ELF-1 (cell line): ENCODE measurements around the gene GNAZ.

Experiments used
- DNase-seq: peaks from one replicate; pipeline ENCODE4 v3.0.0-alpha.2; 2016; ENCODE audit warnings: low read depth, low spot score

Gene GNAZ

DNA sequence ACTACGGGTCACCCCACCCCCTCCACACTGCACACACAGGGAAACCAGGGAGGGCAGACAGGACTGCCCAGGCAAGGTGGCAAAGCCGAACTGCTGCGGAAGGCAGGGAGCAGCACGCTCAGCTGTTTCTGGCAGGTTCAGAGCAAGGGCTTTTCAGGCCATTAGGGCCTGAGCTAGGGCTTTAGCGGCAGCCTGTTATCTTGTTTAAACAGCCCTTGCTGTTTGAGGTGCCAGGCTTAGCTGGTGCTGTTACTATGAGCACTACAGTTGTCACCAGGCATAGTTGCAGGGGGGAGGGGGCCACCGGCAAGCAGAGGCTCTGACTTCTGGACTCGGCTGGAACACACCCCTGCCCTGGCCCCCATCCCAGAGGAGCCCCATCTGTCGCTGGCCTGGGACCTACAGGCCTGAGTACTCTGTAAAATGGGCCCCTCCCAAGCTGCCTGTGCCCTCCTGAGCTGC is 36.6 kb downstream of the GNAZ start:
- no peak for DNase-seq

DNA sequence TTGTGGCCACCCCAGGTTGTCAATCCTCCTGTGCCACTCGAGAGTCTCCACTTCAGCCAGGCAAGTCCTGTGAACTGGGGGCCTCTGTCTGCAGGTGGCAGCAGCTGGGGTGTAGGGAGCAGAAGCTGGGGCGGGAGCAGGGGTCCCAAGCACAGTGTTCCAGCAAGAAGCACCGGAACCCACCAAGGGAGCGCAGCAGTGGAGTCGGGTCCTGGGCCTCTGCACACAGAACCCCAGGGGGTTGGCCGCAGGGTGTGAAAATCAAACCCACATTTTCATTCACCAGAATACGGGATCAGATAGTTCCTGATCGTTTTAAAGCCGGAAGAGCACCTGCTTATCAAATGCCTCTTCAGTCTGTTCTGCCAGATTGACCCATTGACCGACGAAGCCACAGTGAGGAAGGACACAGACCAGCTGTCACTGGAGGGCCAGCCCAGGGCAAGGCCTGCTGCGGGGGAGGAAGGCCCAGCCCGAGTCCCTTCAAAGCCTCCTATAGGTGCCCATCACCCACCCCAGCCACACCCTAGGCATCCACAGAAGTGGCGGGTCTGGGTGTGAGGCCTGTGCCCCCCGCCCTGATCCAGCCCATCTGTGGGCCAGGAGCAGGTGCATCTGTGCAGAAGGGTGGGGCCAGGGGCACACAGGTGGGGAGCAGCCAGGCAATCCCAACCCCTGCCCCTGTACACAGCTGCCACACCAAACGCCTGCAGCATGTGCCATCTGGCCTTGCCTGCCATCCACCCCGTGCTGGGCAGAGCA is 37.3 kb downstream of the GNAZ start:
- no peak for DNase-seq

DNA sequence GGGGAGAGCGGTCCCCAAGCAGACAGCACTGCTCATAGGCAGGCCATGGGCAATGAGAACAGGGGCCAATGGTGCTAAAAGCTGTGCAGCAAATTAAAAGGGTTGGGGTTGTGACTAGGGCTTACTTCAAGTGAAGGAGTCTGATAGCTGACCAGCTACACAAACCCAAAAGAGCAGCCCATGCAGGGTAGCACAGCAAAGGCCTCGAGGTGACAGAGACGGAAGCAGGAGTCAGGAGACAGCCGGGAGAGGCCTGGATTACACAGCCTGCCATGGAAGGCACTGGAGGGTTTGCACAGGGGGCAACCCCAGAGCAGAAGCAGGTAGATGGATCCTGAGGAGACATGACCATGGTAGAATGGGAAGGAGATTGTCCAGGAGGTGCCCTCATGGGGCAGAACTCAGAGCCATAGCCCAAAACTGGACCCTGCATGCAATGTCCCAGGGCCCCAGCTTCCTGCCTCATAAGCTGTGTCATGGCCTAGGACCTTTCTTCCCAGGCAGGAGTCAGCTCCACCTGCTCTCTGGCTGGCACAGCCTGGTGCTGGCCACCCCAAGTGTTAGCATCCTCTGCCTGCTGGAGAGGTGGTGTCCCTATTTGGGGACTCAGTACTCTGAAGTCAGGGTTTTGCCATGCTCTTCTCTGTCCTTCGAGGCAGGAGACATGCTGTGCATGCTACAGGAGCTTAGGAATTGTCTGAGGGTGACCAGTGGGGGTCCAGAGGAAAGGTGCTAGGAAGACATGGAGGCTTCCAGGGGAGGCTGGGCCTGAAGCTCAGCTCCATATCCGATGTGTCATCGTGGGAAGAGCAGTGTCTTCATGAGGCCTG is 38.1 kb downstream of the GNAZ start:
- DNase-seq = no peak

DNA sequence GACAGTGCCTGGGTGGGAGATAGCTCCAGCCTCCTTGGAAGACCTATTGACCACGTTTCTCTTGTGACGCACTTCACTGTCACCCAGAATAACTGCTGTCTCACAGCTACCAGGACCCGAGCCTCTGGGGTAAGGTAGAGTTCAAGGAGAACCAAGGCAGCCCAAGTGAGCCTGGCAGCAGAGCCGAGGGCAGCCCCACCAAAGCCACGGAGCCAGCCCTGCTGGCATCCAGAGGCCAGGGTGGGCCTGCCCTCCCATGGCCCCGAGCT is 38.7 kb downstream of the GNAZ start:
- no peak for DNase-seq

DNA sequence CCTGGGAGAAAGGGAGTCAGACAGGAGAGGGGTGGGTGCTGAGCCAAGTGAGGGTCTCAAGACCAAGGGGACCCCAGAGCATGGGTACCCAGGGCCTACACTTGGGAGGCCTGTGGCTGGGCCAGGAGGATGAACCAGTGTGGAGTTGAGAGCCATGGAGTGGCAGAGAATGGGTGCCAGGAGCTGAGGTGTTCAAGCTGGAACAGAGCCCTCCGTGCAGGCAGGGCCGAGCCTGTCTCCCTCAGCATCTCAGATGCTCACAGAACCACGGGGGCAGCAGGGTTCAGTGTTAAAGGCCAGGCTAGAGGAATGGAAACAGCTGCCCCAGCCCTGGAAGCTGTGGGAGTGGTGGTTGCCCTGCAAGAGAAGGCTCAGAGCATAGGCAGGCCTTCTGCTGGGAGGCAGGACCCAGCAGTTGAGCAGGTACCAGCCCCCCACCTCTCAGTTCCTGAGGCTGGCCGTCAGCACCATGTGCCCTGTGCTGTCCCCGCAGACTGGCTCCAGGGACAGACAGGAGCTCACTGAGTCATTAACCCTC is 39.2 kb downstream of the GNAZ start:
- DNase-seq = no peak

DNA sequence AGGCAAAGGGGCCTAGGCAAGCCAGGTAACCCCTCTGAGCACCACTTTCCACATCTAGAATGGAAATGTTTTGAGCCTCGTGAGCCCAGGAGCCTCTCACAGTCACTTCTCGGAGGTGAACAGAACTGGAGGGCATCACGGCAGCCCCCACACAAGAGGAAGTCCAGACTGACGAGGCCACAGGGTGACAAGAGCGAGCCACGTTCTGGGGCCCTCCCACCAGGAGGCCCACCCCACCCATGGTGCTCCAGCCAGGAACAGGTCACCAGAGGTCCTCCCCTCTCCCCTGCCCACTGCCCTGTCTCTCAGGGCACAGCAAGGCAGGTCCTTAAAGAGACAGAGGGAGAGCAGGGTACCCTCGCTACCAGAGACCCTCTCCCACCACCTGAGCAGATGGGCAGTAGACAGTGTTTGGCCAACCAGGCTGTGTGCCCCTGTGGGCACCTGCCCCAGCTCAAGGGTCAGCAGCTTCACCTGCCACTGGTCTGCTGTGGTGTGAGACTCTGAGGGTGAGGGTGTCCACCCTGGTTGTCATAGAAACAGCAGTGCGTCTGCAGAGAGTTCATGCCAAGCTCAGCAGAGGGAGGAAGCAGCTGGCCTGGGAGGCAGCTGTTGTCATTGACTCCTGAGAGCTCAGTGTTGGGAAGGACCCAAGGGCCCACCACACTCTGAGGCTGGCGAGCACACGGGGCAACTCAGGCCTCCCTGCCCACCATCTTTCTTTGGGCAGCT is 40.0 kb downstream of the GNAZ start:
- DNase-seq = no peak

DNA sequence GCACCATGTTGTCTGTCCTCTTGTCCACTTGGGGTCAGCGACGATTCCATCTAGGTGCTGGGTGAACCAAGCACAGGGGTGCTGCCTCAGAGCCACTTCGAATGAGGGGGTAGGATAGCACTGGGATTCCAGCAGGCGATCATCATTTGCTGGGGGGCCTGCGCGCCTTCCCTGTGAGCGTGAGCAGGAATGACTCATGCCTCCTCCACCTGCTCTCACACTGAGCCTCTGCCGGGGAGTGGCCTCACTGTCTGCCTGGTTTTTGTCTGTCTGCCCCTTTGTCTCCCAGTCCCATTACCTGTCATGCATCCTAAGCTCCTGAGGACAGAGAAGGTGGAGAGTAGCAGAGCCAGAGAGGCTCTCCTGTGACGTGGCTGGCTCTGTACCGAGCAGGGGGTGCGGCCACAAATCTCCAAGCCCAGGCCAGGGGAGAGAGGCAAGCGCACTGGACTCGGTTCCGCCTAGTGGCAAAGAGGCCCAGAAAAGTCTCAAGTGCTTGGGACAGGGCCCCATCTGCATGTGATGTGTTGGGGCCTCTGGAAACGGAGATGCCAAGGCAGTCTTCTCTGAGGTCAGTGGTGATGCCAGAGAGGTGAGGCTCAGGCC is 40.7 kb downstream of the GNAZ start:
- DNase-seq = peak; percentile 67

DNA sequence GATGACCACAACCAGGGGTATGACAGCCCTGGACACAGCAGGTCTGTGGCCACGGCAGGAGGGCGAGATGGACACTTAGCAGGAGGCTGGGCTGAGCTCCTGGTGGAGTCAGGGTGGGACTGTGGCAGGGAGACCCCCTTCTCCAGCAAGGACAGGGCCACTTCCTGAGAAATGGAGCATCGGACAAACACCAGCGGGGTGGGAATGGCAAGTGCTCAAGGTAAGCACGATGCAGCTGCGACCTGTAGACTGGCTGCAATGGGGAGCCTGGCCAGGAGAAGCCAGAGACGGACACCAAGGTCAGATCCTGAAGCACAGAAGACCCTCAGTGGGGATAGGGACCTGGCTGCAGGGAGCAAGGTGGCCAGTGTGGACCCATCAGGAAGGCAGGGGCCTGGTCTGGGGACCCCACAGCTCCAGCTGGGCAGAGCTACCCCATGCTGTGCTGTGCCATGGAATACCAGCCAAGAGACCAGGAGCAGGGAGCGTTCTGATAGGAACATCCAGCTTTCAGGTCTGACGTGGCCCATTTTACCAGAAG is 42.2 kb downstream of the GNAZ start:
- DNase-seq = no peak

DNA sequence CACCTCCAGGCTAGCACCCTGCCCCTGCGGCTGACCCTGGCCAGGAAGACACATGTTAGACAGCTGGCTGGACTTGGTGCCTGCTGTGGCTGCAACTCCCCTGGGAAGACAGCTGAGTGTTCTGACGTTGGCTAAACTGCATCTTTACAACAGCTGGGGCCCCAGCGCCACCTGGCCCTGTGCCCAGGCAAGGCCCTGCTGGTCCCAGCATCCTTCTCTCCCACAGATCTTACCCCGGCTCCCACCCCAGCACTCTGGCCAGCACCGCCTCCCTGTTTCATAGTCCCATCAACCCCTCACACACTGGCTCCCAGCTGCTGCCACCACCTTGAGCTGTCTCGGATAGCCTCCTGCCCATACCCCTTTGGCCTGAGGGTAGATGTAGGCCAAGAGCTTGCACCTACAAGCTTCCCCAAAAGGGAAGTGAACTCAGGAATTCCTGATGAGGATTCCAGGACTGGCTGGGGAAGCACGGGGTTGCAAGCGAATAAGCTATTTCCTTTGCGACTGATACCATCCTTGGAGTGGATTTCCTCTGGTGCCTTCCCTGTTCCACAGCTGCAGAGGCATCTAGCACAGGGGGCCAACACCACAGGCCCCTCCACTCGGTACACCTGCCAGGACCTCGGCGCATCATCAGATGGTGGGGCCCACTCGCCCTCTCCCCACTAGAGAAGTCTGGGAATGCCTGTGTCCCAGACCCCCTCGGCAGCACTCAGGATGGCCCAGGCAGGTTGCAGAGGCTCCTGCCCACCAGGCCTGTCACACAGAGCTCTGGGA is 42.9 kb downstream of the GNAZ start:
- DNase-seq = no peak

DNA sequence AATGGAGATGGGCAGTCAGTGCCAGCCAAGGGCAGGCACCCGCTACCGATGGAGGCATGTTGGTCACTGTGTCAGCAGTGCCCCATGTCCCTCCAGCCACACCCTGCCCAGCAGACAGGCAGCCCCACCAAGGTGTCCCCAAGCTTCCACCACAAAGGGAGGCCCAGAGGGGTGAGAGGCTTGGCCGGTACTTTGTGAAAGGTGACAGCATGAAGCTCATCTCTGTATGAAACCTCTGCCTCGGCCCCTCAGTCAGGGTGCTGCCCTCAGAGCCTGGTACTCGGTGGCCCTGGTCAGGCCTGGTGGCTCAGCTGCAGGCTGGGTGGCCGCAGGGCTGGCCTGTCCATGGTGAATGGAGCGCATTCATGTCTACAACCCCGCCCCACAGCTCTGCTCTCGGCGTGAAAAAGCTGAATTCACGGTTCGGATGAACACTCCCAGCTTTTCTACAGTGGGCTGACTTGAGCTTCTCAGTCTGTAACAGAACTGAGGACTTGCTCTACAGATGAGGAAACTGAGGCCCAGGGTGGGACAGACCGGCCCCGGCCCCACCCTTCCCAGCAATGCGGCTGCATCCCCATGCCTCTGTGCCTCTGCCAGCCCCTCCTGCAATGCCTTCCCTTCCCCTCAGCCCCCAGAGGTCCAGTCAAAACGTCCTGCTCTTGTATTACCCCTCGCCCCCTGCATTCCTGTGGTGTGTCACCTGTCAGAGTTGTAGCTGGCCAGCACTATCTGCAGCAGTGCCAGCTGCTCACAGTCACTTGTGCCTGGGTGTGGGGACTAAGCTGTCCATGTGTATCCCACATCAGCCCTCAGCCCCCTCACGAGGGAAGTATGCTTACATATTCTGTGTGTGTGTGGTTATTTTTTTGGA is 43.8 kb downstream of the GNAZ start:
- no peak for DNase-seq

DNA sequence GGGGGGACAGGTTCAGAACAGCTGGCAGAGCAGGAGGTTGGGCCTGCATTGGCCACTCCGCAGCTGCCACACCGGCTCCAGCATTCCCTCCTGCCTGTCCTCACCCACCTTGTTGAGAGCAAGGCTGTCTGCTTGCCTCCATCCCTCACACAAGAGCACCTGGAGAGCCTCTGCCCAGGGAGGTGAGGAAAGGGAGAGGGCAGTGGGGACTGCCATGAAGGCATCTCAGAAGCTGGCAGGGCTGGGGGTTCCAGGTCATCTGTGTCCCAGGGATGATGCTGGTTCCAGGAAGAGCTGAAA is 44.4 kb downstream of the GNAZ start:
- no peak for DNase-seq

DNA sequence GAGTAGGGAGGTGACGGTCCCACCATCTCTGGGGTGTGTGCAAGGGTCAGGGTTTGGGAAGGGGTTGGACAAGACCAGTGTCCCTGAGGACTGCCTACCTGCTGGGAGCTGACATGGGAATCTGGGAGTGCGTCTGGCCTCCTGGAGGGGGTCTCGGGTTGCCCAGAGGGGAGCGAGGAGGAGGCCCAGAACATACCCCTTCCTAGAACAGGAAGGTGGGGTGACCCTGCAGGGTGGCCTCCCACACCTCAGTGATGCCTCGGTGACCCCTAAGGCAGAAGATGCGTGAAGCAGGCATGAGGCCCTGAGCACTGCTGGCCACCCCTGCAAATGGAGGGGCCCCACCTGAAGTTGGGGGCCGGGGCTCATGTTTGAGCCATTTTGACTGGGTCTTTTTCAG is 45.0 kb downstream of the GNAZ start:
- no peak for DNase-seq

DNA sequence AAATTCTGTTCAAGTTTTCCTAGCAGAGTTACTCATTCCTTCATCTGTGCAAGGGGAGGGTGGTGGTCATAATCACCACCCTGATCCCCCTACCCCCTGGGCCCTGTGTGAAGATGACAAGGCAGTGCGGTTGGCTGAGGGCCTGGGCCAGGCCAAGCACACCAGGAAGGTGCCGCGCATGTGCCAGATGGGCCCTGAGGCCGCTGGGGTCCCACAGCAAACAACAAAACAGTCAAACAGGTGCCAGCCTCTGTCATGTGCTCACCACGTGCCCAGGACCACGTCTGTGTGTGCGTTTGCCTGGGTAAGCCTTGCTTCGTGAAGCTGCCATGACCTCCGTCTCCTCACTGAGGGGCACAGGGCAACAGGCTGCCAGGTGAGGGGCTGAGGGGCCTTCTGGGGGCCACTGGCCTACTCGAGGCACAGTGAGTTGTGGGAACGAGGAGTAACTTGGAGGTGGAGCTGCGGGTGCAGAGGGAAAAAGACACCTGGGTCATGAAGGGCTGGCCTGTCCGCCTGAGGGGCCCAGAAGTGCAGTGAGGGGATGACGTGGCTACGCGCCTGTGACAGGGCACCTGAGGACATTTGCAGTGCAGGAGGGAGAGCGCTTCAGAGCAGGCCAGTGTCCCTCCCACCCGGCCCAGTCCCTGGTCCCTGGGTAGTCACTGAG is 45.6 kb downstream of the GNAZ start:
- DNase-seq = no peak

DNA sequence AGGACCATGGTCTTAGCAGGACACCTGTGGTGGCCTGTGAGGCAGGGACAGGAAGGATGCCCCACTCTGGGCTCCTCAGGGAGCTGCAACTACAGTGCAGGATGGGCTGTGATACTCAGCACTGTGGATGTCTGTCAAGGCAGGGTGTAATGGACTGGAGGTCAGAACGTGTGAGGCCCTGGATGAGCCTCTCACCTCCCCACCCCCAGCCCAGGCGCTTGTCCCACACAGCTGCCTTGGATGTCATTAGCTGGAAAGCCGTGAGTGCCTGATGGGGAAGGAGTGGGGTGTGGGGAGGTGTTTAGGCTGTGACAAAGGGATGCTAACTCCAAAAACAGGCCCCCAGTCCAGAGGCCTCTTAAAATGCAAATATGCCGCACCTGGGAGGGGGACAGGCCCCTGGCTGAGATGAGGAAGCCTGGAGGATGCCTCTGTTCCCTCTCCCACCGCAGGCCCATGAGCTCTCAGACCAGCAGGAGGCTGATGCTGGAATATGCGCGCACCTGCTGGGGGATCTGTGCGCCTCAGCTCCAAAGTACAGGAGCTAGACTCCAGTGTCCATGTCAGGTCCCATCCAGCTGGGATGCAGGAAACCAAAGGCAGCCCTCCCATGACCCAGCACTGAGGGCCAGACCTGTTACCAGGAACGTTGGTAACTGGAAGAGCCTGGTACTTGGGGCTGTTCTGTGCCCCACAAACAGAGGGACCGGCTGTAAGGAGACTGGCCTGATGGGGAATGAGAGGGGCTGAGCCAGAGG is 46.4 kb downstream of the GNAZ start:
- DNase-seq = no peak

DNA sequence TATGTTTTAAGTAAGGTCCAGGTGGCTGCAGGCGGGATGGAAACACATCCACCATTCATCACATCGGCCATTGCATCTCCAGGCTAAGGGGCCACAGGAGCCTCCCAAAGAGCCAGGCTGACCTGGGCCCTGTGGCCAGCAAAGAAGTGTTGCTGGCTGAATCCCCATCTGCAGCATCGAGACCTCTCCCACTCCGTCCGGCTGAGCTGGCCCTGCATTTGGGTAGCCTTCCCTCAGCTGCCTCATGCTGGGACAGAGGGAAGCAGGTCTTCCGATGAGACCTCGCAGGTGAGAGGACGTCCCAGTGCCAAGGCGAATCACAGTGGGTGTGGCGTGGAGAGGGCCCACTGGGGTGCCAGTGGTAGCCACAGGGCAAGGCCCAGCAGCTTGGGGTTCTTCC is 47.0 kb downstream of the GNAZ start:
- no peak for DNase-seq

DNA sequence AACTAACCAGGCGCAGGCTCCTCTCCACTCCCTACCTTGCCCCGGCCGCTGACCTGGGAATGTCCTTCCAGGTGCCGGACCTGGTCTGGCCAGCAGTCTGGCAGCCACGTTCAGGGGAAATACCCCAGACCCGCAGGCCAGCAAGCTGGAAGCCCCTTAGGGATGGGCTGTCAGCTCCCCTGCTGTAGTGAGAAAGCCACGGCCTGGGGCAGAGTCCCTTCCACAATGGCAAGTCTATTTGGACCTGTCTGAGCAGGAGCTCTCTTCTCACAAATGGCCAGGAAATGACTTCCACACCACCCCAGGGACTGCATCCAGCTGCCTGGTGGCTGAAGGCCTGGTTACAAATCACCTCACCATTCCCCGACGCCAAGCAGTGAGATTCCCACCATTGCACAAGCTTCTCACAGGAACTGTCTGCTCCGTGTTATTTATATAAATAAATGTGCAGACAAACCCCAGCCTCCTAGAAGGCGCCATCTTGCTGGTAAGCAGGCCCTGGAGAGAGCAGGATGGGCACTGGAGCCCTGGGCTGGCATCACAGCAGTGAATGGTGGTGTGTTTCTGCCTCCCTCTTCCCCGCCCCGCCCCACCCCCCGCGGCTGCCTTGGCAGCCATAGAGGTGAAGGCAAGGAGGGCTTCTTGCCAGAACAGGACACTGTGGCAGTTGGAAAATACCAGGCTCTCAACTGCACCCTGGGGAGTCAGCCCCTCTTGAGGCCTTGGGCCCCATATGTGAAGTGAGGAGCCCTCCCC is 47.8 kb downstream of the GNAZ start:
- peak; percentile 49 for DNase-seq

DNA sequence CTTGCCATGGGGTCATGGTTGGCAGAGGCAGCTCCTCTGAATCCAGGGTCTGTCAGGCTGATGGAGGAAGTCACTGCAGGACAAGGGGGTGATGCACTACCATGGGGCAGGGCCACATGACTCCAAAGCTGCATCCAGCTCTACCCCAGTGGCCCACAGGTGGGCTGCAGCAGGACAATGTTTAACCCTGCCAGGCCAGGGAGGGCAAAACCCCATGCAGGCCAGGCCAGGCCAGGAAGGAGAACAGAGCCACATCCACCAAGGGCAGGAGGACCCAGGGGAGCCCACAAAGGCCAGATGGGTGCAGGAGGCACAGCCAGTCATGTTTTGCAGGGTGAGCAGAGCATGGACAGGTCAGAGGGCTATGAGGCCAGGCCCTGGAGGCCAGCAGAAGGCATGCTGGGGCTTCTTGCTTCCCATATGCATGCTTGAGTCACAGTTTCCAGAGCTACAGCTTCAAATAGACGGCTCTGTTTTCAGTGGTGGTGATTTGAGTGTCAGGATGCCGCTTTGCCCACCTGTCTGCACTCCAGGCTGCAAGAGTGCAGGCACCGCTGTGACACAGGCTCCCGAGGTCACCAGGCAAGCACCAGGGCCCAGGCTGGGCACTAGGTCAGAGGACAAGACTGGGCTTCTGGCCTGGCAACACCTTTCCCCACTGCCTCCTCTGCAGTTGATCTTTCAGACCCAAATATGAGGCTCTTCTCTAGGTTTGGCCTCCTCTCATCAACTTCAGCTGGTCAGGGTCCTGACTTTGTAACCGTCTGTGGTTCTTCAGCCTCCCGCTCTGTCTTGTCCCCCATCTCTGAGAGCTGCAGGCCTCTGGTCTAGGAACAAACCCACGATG is 48.6 kb downstream of the GNAZ start:
- DNase-seq = no peak
